GM13976 (cell line): ENCODE results near the gene EEF2.
"Not testable (repeated sequence)": the region's sequence is repeated elsewhere in the genome, so short reads cannot be mapped to it uniquely, and the experiment has no call there.

Experiments
- DNase-seq: peaks from one replicate; pipeline ENCODE4 v3.0.0; 2012; ENCODE audit warnings: low spot score
- CTCF ChIP-seq: IDR thresholded peaks from 2 replicates; pipeline ENCODE4 v1.5.1; 2012; ENCODE audit warnings: borderline replicate concordance, mild to moderate bottlenecking; ENCODE audit not compliant: insufficient read depth; ENCODE audit errors: extremely low read depth, missing control alignments, control extremely low read depth
- in situ Hi-C: fragments of 300-500 bp; cut with MboI; formaldehyde crosslinking; loops from one replicate; pipeline ENCODE4 v1.12.0; 2022; ENCODE audit warnings: low sequenced_read_pairs, mixed read lengths, inconsistent platforms; ENCODE audit not compliant: unreplicated experiment

EEF2 gene

GRCh38 chr19:3975144-3975543 lies 10.1 kb downstream of the EEF2 start:
- in situ Hi-C loops, result no loop called here
- no peak for TF ChIP-seq CTCF
- no peak for DNase-seq

GRCh38 chr19:3970808-3971598 lies 14.3 kb downstream of the EEF2 start, which contains the start of gene DAPK3:
Gene DAPK3 (minus strand): TSS chr19:3971099. CDS start chr19:3969735, 1,364 bp downstream.
- no peak for TF ChIP-seq CTCF
- DNase-seq, result peak; percentile 98
- in situ Hi-C loops, result no loop called here

GRCh38 chr19:3970313-3970807 lies 14.9 kb downstream of the EEF2 start:
- in situ Hi-C loops, result no loop called here
- DNase-seq, result no peak
- TF ChIP-seq CTCF, result no peak

- DNase-seq, result no peak
- no peak for TF ChIP-seq CTCF
- in situ Hi-C loops, result no loop called here
Observed at GRCh38 chr19:3969435-3970312, 15.6 kb downstream of the EEF2 start.

- in situ Hi-C loops, result no loop called here
- no peak for DNase-seq
- TF ChIP-seq CTCF, result no peak
Observed at GRCh38 chr19:3968556-3969434, 16.5 kb downstream of the EEF2 start.

GRCh38 chr19:3967983-3968382 lies 17.3 kb downstream of the EEF2 start:
- in situ Hi-C loops, DNase-seq: not testable (repeated sequence)
